ENCODE measurements around the gene CRMP1.

GRCh38 chr4:5816851-5817375, 76.0 kb downstream of the CRMP1 start:
- TF ChIP-seq CTCF (IDR thresholded peaks at IDR 0.05) (no peak), POLR2A (IDR thresholded peaks at IDR 0.05) (no peak)
